ENCODE data around the gene ARFGAP2. TPM values are rescaled to one million over a fixed set of nuclear protein-coding genes. Genes with fewer than 3 reads are reported as not detected.

ARFGAP2 gene
- total RNA-seq, 3 donors from 2014 or later = 139 to 183 (median 175) TPM

GRCh38 chr11:47189100-47189834 is 12.6 kb upstream of the ARFGAP2 start:
- Histone ChIP-seq H3K4me3 (no peak overlapping the region), H3K27me3 (no peaks in the 10 kb centered on the region), H3K9me3 (no peaks in the 10 kb centered on the region), H3K4me1 (peaks cover 4 to 10% of the 10 kb centered on the region in 2 donors), H3K36me3 (no peaks in the 10 kb centered on the region), H3K27ac (peak overlapping the region in 1 of 2 donors; percentile 75)
- DNase-seq (ENCODE audit: low spot score in 2 of 2) = peak in 1 of 2 donors; percentile 59
- intact Hi-C loops (cut with DNase I; ENCODE audit: low total_unique reads) = loop anchor here (10.0 kb wide), 2 partner anchors 66 to 166 kb away; partner anchors contain the start of genes MYBPC3 and NR1H3
- peak in 2 of 3 donors; percentile 21 to 53 for TF ChIP-seq POLR2AphosphoS5 (IDR thresholded peaks at IDR 0.05)
- no peak for TF ChIP-seq CTCF (IDR thresholded peaks at IDR 0.05)

- peak overlapping the region in 1 of 2 donors; percentile 89 for H3K27ac ChIP-seq
- TF ChIP-seq POLR2AphosphoS5 (IDR thresholded peaks at IDR 0.05) = no peak
- TF ChIP-seq POLR2A (IDR thresholded peaks at IDR 0.05) = no peak
- no peak for TF ChIP-seq CTCF (IDR thresholded peaks at IDR 0.05)
- intact Hi-C loops (cut with DNase I; ENCODE audit: low total_unique reads) = loop anchor here (10.0 kb wide), 2 partner anchors 67 to 167 kb away; partner anchors contain the start of genes MYBPC3 and NR1H3
- H3K36me3 ChIP-seq = no peaks in the 10 kb centered on the region
- H3K9me3 ChIP-seq = no peaks in the 10 kb centered on the region
- H3K4me1 ChIP-seq = peaks cover 4 to 10% of the 10 kb centered on the region in 2 donors
- no peak overlapping the region for H3K4me3 ChIP-seq
- DNase-seq (ENCODE audit: low spot score in 2 of 2) = no peak
- no peaks in the 10 kb centered on the region for H3K27me3 ChIP-seq
Observed at GRCh38 chr11:47188259-47188658, 11.6 kb upstream of the ARFGAP2 start.

- intact Hi-C loops (cut with DNase I; ENCODE audit: low total_unique reads) = loop anchor here (2.0 to 10.0 kb wide), 3 partner anchors 29 to 167 kb away; partner anchors contain the start of genes MYBPC3 and NR1H3
- Histone ChIP-seq H3K4me3 (peak overlapping the region in 2 of 3 donors; percentile 86 to 95), H3K36me3 (no peaks in the 10 kb centered on the region), H3K9me3 (no peaks in the 10 kb centered on the region), H3K4me1 (peaks cover 4 to 10% of the 10 kb centered on the region in 2 donors), H3K27ac (peak overlapping the region; percentile 89 to 91), H3K27me3 (no peaks in the 10 kb centered on the region)
- no peak for DNase-seq (ENCODE audit: low spot score in 2 of 2)
- TF ChIP-seq POLR2A (IDR thresholded peaks at IDR 0.05) (no peak), CTCF (IDR thresholded peaks at IDR 0.05) (no peak), POLR2AphosphoS5 (IDR thresholded peaks at IDR 0.05) (no peak)
Observed at GRCh38 chr11:47187723-47188122, 11.0 kb upstream of the ARFGAP2 start.

- intact Hi-C loops (cut with DNase I; ENCODE audit: low total_unique reads) = loop anchor here (2.0 to 10.0 kb wide), 3 partner anchors 30 to 168 kb away; partner anchors contain the start of genes MYBPC3 and NR1H3
Observed at GRCh38 chr11:47186700-47187695, 10.3 kb upstream of the ARFGAP2 start.

More at GRCh38 chr11:47186700-47187695, 10.3 kb upstream of the ARFGAP2 start:
- Histone ChIP-seq H3K27me3 (no peaks in the 10 kb centered on the region), H3K4me3 (peak overlapping the region; percentile 61 to 95 (median 86)), H3K36me3 (no peaks in the 10 kb centered on the region), H3K4me1 (peaks cover 4 to 10% of the 10 kb centered on the region in 2 donors), H3K27ac (peak overlapping the region; percentile 89 to 91), H3K9me3 (no peaks in the 10 kb centered on the region)
- TF ChIP-seq CTCF (IDR thresholded peaks at IDR 0.05) = no peak
- no peak for TF ChIP-seq POLR2AphosphoS5 (IDR thresholded peaks at IDR 0.05)
- TF ChIP-seq POLR2A (IDR thresholded peaks at IDR 0.05) = no peak
- no peak for DNase-seq (ENCODE audit: low spot score in 2 of 2)

Data from breast epithelium (tissue), 4 donors.